HG03565 (cell line): ENCODE measurements around the gene SPATA31D1.

Source experiments
- ATAC-seq: cut with Tn5 transposase; IDR thresholded peaks from one replicate; pipeline ENCODE4 v1.9.1; 2021; ENCODE audit warnings: mild to moderate bottlenecking, moderate library complexity; ENCODE audit not compliant: unreplicated experiment

Gene SPATA31D1

DNA sequence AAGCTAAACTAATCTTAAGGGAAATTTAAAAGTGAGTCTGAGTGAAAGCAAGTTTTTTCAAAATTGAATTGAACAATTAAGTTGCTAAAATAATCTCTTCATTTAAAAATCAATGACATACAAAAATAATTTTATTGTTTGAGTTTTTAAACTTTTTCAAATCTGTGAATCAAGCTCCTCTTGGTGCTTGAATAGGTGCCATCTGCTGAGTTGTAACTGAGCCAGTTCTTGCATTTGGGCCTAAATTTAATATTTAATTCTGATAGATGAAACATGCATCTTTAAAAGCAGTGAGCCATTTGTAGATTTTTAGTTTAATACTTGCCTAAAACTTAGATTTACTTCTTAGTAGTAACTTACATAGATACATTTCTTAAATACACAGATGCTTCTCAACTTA, 31.8 kb downstream of the SPATA31D1 start:
- ATAC-seq = no peak

GRCh38 chr9:82021198-82021597, 32.6 kb downstream of the SPATA31D1 start:
- ATAC-seq = no peak

- no peak for ATAC-seq
These were observed 33.5 kb downstream of the SPATA31D1 start for GRCh38 chr9:82022121-82022520.

DNA sequence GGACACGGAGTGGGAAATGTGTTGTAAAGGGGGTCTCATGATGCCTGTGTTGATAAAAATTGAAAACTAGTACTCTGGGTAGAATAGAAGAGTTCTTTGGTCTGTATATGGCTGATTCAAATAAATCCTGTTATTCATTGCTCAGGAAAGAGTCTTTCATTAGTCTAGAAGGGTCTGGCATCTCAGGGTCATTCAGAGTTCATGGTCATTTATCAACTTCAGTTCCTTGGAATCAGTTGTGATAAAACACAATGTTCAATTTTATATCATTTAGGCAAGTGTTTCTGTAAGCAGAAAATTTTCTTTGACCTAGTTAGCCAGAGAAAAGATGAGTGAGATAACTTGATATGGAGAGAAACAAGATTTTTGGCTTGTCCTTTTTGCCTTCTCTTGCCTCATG, 36.3 kb downstream of the SPATA31D1 start:
- ATAC-seq = no peak

GRCh38 chr9:82031538-82032280, 43.1 kb downstream of the SPATA31D1 start:
- no peak for ATAC-seq

DNA sequence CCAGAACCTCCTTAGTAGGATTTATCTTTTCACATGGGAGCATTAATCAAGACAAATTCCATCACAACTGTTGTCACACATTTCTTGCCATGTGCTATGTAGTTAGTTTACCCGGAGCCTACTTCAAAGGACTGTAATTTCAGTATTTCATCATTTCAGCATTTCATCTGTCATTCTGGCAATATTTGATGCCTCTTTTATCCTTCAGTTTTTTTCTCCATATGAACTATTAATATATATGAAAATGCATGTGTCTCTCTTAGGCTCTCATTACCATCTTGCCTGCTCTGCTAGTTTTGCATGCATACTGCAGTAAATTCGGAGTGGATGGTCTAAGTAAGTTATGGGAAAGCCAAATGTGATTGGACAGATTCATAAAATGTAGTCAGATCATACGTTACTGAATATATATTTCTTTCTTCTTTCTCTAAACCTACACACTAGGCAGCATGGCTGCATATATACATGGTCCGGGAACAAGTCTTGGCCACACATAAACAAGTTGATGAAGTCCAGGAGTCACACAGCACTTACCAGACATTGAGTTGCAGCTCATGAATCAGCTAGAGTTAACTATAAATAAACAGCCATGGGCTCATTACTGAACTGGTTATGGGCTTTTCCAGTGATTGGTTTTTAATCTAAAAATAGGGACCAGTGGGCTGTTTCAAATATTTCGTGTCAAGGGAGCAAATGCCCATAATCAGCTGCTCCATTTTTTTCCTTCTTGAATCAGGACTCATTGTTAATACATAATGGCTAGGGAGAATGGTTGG, 46.6 kb downstream of the SPATA31D1 start:
- no peak for ATAC-seq

DNA sequence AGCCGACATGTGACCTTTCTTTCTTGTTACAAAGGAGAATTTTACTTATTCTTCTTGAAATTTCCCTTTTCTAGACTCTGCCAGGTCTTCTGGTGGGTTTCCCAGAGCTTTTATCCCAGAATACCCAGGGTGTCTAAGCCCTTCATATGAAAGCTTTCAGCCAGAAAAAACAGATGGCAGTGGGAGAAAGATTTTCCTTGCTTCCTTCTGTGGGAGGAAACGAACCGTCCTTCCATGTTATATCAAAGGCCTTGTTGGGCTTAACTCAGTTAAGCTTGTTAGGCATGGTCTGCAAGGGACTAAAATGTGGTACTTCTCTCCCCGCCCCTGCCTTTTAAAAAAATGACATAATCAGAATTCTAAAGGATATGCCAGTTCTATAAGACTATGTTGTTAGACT, 47.5 kb downstream of the SPATA31D1 start:
- no peak for ATAC-seq

- ATAC-seq = no peak
These were observed 48.6 kb downstream of the SPATA31D1 start for GRCh38 chr9:82037126-82037525.

GRCh38 chr9:82038897-82039296, 50.3 kb downstream of the SPATA31D1 start:
- ATAC-seq = no peak
